CD4-positive, alpha-beta T cell (primary cell): ENCODE measurements around the gene LGALS3BP. TPM values are rescaled to one million over a fixed set of nuclear protein-coding genes. Genes with fewer than 3 reads are reported as not detected.

Experiments
- ATAC-seq: fragments of 200-7000 bp; cut with Tn5 transposase; one replicate; pipeline ENCODE4 v1.10.0; 2022; ENCODE audit warnings: mild to moderate bottlenecking; ENCODE audit not compliant: poor library complexity
- CTCF ChIA-PET: fragments of 350-600 bp; sonication (Branson Sonifier 250); formaldehyde crosslinking; loops from one replicate; lab custom pipeline; 2021; ENCODE audit warnings: antibody characterized with exemption, inconsistent platforms; lab: Charles Lee
- POLR2A ChIA-PET: fragments of 350-600 bp; sonication (Branson Sonifier 250); formaldehyde crosslinking; loops from one replicate; lab custom pipeline; 2021; ENCODE audit warnings: antibody characterized with exemption, inconsistent platforms; lab: Charles Lee
- DNase-seq, 14 experiments: peaks; one replicate each; pipeline ENCODE4 v3.0.0-alpha.2; 2013 to 2020; ENCODE audit warnings: mixed read lengths in 2 of 14
- H3K27ac ChIP-seq, 2 donors: one replicate each; pipeline versions ENCODE4 v1.5.1 to v1.7.0; 2013; ENCODE audit warnings: low read length in 2 of 2, low read depth in 1 of 2, mild to moderate bottlenecking in 1 of 2
- H3K27me3 ChIP-seq, 2 experiments: 1 replicate in 1 of 2; 2 replicates in 1 of 2; pipeline versions ENCODE4 v1.6.1 to v1.7.0; 2013; ENCODE audit warnings: low read length in 2 of 2, control low read depth in 1 of 2, mild to moderate bottlenecking in 1 of 2, moderate library complexity in 1 of 2; ENCODE audit not compliant: insufficient read depth in 2 of 2, control insufficient read depth in 1 of 2
- H3K36me3 ChIP-seq: one replicate; pipeline ENCODE4 v1.6.1; 2013; ENCODE audit warnings: low read length, control low read depth; ENCODE audit not compliant: insufficient read depth
- H3K4me1 ChIP-seq: one replicate; pipeline ENCODE4 v1.6.1; 2013; ENCODE audit warnings: low read length, control low read depth; ENCODE audit not compliant: insufficient read depth
- H3K4me3 ChIP-seq: one replicate; pipeline ENCODE4 v1.5.1; 2013; ENCODE audit warnings: mild to moderate bottlenecking, low read length, moderate library complexity
- H3K9me3 ChIP-seq, 2 experiments: 1 replicate in 1 of 2; 2 replicates in 1 of 2; pipeline versions ENCODE4 v1.6.1 to v1.7.0; 2013; ENCODE audit warnings: low read length in 2 of 2, mild to moderate bottlenecking in 2 of 2, control low read depth in 1 of 2, moderate library complexity in 1 of 2; ENCODE audit not compliant: control insufficient read depth in 1 of 2, insufficient read depth in 1 of 2
- H3K27ac Mint-ChIP-seq: one replicate; pipeline ENCODE4 v1.8.0; 2020; ENCODE audit warnings: mixed read lengths
- H3K27me3 Mint-ChIP-seq: one replicate; pipeline ENCODE4 v1.8.0; 2021; ENCODE audit warnings: mixed read lengths
- H3K36me3 Mint-ChIP-seq: one replicate; pipeline ENCODE4 v1.8.0; 2021; ENCODE audit warnings: low read depth, mixed read lengths
- H3K4me1 Mint-ChIP-seq: one replicate; pipeline ENCODE4 v1.8.0; 2021; ENCODE audit warnings: low read depth, mixed read lengths
- H3K4me3 Mint-ChIP-seq: one replicate; pipeline ENCODE4 v1.8.0; 2020; ENCODE audit warnings: mild to moderate bottlenecking, mixed read lengths
- H3K9me3 Mint-ChIP-seq: one replicate; pipeline ENCODE4 v1.8.0; 2020; ENCODE audit warnings: mixed read lengths
- CTCF ChIP-seq: fragments of 200-600 bp; IDR thresholded peaks from one replicate; pipeline ENCODE4 v1.8.0; 2022; ENCODE audit warnings: antibody characterized with exemption, mild to moderate bottlenecking
- intact Hi-C, 2 experiments: fragments of 100-400 bp; cut with DNase I in 1 of 2; cut with micrococcal nuclease in 1 of 2; formaldehyde crosslinking; loops; one replicate each; pipeline versions ENCODE4 v1.15.1 to v1.9.0; 2023 to 2025; cut with DNase I, micrococcal nuclease
- total RNA-seq, 174 experiments: library from RNA in 2 of 174; stranded (reverse) in 2 of 174; gene quantifications; one replicate each; pipeline ENCODE4 v1.2.3 and lab custom pipeline; 2021 to 2026

The LGALS3BP gene
- total RNA-seq, 2 experiments from 2014 or later = 38.8 to 41.0 TPM

- DNase-seq (no peak), ATAC-seq (no peak)
- CTCF ChIA-PET = interaction anchor here (1.2 kb wide), 1 partner anchor 36 kb away, joined by 3 read pairs; no protein-coding TSS in a partner anchor
- peaks cover 63% of the 10 kb centered on the region for H3K4me1 Mint-ChIP-seq
- H3K27me3 Mint-ChIP-seq = no peaks in the 10 kb centered on the region
- no peaks in the 10 kb centered on the region for H3K9me3 Mint-ChIP-seq
- POLR2A ChIA-PET = interaction anchor here (1.2 kb wide), 1 partner anchor 11 kb away, joined by 3 read pairs; no protein-coding TSS in a partner anchor
- Histone ChIP-seq H3K9me3 (no peaks in the 10 kb centered on the region), H3K27ac (peak overlapping the region in 1 of 2 donors; percentile 15), H3K4me1 (peaks cover 54% of the 10 kb centered on the region), H3K36me3 (peaks cover 21% of the 10 kb centered on the region), H3K4me3 (no peak overlapping the region), H3K27me3 (no peaks in the 10 kb centered on the region)
- peaks cover 35% of the 10 kb centered on the region for H3K36me3 Mint-ChIP-seq
- H3K27ac Mint-ChIP-seq = peak overlapping the region; percentile 91
- no peak for TF ChIP-seq CTCF
- peak overlapping the region; percentile 43 for H3K4me3 Mint-ChIP-seq
- intact Hi-C loops = no loop called here
Observed at GRCh38 chr17:79006046-79006445, 26.3 kb upstream of the LGALS3BP start.

GRCh38 chr17:79005063-79005861 is 25.5 kb upstream of the LGALS3BP start:
- H3K36me3 ChIP-seq = peaks cover 28% of the 10 kb centered on the region
- DNase-seq (peak in 4 of 14 experiments; percentile 20 to 54 (median 33)), ATAC-seq (peak; percentile 49)
- H3K36me3 Mint-ChIP-seq = peaks cover 43% of the 10 kb centered on the region
- intact Hi-C loops = no loop called here
- H3K27me3 Mint-ChIP-seq = no peaks in the 10 kb centered on the region
- ChIA-PET CTCF (interaction anchor here (1.2 kb wide), 1 partner anchor 37 kb away, joined by 3 read pairs; no protein-coding TSS in a partner anchor), POLR2A (interaction anchor here (1.2 kb wide), 1 partner anchor 12 kb away, joined by 3 read pairs; no protein-coding TSS in a partner anchor)
- H3K9me3 Mint-ChIP-seq = no peaks in the 10 kb centered on the region
- H3K4me3 Mint-ChIP-seq = peak overlapping the region; percentile 43
- peaks cover 51% of the 10 kb centered on the region for H3K4me1 ChIP-seq
- H3K9me3 ChIP-seq = no peaks in the 10 kb centered on the region
- no peak overlapping the region for H3K4me3 ChIP-seq
- no peaks in the 10 kb centered on the region for H3K27me3 ChIP-seq
- no peak for TF ChIP-seq CTCF
- peaks cover 60% of the 10 kb centered on the region for H3K4me1 Mint-ChIP-seq
- peak overlapping the region; percentile 91 for H3K27ac Mint-ChIP-seq
- no peak overlapping the region for H3K27ac ChIP-seq

GRCh38 chr17:79003661-79004411 is 24.1 kb upstream of the LGALS3BP start:
- peaks cover 36% of the 10 kb centered on the region for H3K36me3 ChIP-seq
- intact Hi-C loops = no loop called here
- H3K27ac Mint-ChIP-seq = peak overlapping the region; percentile 64
- no peak for TF ChIP-seq CTCF
- ChIA-PET POLR2A (no interaction called here), CTCF (no interaction called here)
- no peak overlapping the region for H3K27ac ChIP-seq
- no peak overlapping the region for H3K4me3 ChIP-seq
- peaks cover 40% of the 10 kb centered on the region for H3K4me1 ChIP-seq
- peaks cover 50% of the 10 kb centered on the region for H3K36me3 Mint-ChIP-seq
- DNase-seq (no peak), ATAC-seq (no peak)
- no peaks in the 10 kb centered on the region for H3K27me3 Mint-ChIP-seq
- peaks cover 55% of the 10 kb centered on the region for H3K4me1 Mint-ChIP-seq
- no peaks in the 10 kb centered on the region for H3K27me3 ChIP-seq
- no peaks in the 10 kb centered on the region for H3K9me3 Mint-ChIP-seq
- H3K9me3 ChIP-seq = no peaks in the 10 kb centered on the region
- H3K4me3 Mint-ChIP-seq = no peak overlapping the region
